Endothelial cell of umbilical vein (primary cell): ENCODE data around the gene NPLOC4. TPM values are rescaled to one million over a fixed set of nuclear protein-coding genes. Genes with fewer than 3 reads are reported as not detected.

Experiments used
- BruUV-seq: library from RNA; stranded (reverse); fragments of 400-500 nt; replicated peaks from 2 replicates; lab custom pipeline; 2021; lab: Mats Ljungman, UMichigan
- CTCF ChIA-PET: fragments of 300-600, 350-600 bp; sonication (Branson Sonifier 250); formaldehyde crosslinking; loops from one replicate; lab custom pipeline; 2021; ENCODE audit warnings: antibody characterized with exemption, inconsistent platforms; lab: Charles Lee
- POLR2A ChIA-PET: fragments of 300-600, 350-600 bp; sonication (Branson Sonifier 250); formaldehyde crosslinking; loops from one replicate; lab custom pipeline; 2021; ENCODE audit warnings: antibody characterized with exemption, inconsistent platforms; lab: Charles Lee
- DNase-seq: peaks from one replicate; pipeline ENCODE4 v3.0.0-alpha.2; 2011; ENCODE audit warnings: low read depth, low spot score
- FAIRE-seq: peaks from 2 replicates; lab custom pipeline; 2011; peaks lifted over from hg19 to GRCh38; lab: Jason Lieb, UNC
- H2AFZ ChIP-seq: 2 replicates; pipeline ENCODE4 v1.6.0; 2012; ENCODE audit warnings: low read depth, low read length, control low read depth, inconsistent platforms
- H3K27ac ChIP-seq: 2 replicates; pipeline ENCODE4 v1.5.1; 2011; ENCODE audit warnings: low read depth, mild to moderate bottlenecking, control low read depth, low read length, moderate library complexity; ENCODE audit not compliant: insufficient read depth
- H3K27me3 ChIP-seq, 2 experiments: 2 replicates each; pipeline versions ENCODE4 v1.6.0 to v1.6.1; 2011; ENCODE audit warnings: low read length in 2 of 2, mixed read lengths in 1 of 2; ENCODE audit not compliant: control insufficient read depth in 2 of 2, insufficient read depth in 2 of 2
- H3K36me3 ChIP-seq, 2 experiments: 2 replicates in 1 of 2; 3 replicates in 1 of 2; pipeline ENCODE4 v1.5.1; 2011; ENCODE audit warnings: low read length in 2 of 2, mild to moderate bottlenecking in 1 of 2, moderate library complexity in 1 of 2; ENCODE audit not compliant: control insufficient read depth in 2 of 2, insufficient read depth in 2 of 2; ENCODE audit errors: extremely low read depth in 1 of 2
- H3K4me1 ChIP-seq: 3 replicates; pipeline ENCODE4 v1.5.1; 2011; ENCODE audit warnings: mild to moderate bottlenecking, low read length; ENCODE audit not compliant: control insufficient read depth, insufficient read depth; ENCODE audit errors: extremely low read depth
- H3K4me2 ChIP-seq: 2 replicates; pipeline ENCODE4 v1.6.1; 2011; ENCODE audit warnings: low read length, control low read depth, mixed read lengths; ENCODE audit not compliant: insufficient read depth
- H3K4me3 ChIP-seq, 3 experiments: fragments of 200-600 bp in 1 of 3; sonication (generic), shearing (Covaris generic) in 1 of 3; replicated peaks in 1 of 3; 2 replicates each; pipeline ENCODE4 v1.5.1; 2011 to 2016; ENCODE audit warnings: control low read depth in 3 of 3, low read length in 3 of 3, mild to moderate bottlenecking in 2 of 3, inconsistent platforms in 1 of 3, low read depth in 1 of 3, moderate library complexity in 1 of 3; ENCODE audit not compliant: insufficient read depth in 1 of 3
- H3K79me2 ChIP-seq: 2 replicates; pipeline ENCODE4 v1.6.0; 2012; ENCODE audit warnings: low read length, inconsistent platforms; ENCODE audit not compliant: control insufficient read depth, insufficient read depth
- H3K9ac ChIP-seq: replicated peaks from 2 replicates; pipeline ENCODE3; 2011; ENCODE audit warnings: low read length, control low read depth; ENCODE audit not compliant: insufficient read depth; ENCODE audit errors: extremely low read depth
- H3K9me1 ChIP-seq: replicated peaks from 3 replicates; pipeline ENCODE4 v1.6.0; 2011; ENCODE audit warnings: mild to moderate bottlenecking, low read length; ENCODE audit not compliant: control insufficient read depth, insufficient read depth; ENCODE audit errors: extremely low read depth
- H3K9me3 ChIP-seq: replicated peaks from 2 replicates; pipeline ENCODE4 v1.5.1; 2012; ENCODE audit warnings: low read length, inconsistent platforms; ENCODE audit not compliant: control insufficient read depth, insufficient read depth
- H4K20me1 ChIP-seq: replicated peaks from 2 replicates; pipeline ENCODE3; 2011; ENCODE audit warnings: mild to moderate bottlenecking, low read length; ENCODE audit not compliant: control insufficient read depth, insufficient read depth; ENCODE audit errors: extremely low read depth
- EZH2 ChIP-seq: IDR thresholded peaks from 2 replicates; pipeline ENCODE4 v1.6.1; 2012; ENCODE audit warnings: borderline replicate concordance, low read depth, mild to moderate bottlenecking, moderate library complexity, low read length, inconsistent platforms; ENCODE audit not compliant: severe bottlenecking
- FOS ChIP-seq: IDR thresholded peaks from 2 replicates; pipeline ENCODE4 v1.6.1; 2011; ENCODE audit warnings: mild to moderate bottlenecking, low read length, moderate library complexity, borderline replicate concordance; ENCODE audit not compliant: insufficient read depth
- GATA2 ChIP-seq: IDR thresholded peaks from 2 replicates; pipeline ENCODE4 v1.7.0; 2011; ENCODE audit warnings: low read depth, mild to moderate bottlenecking, moderate library complexity, mixed read lengths, low read length; ENCODE audit not compliant: insufficient read length, insufficient read depth
- JUN ChIP-seq: IDR thresholded peaks from 2 replicates; pipeline ENCODE4 v1.6.1; 2011; ENCODE audit warnings: borderline replicate concordance, low read depth; ENCODE audit not compliant: insufficient read length, insufficient read depth
- MYC ChIP-seq: IDR thresholded peaks from one replicate; pipeline ENCODE4 v1.6.1; 2011; ENCODE audit warnings: mild to moderate bottlenecking, low read depth, low read length
- POLR2A ChIP-seq: IDR thresholded peaks from 2 replicates; pipeline ENCODE4 v1.6.1; 2012; ENCODE audit warnings: low read depth, mild to moderate bottlenecking, control low read depth, low read length
- POLR2AphosphoS5 ChIP-seq: IDR thresholded peaks from 2 replicates; pipeline ENCODE4 v1.6.1; 2012; ENCODE audit warnings: low read depth, mild to moderate bottlenecking, control low read depth, low read length, moderate library complexity; ENCODE audit not compliant: insufficient read depth
- dilution Hi-C: fragments of 300-500 bp; cut with MboI; formaldehyde crosslinking; loops from one replicate; pipeline ENCODE4 v1.15.0; 2019; ENCODE audit warnings: low sequenced_read_pairs; ENCODE audit not compliant: extremely low pct_ligation_motif_present
- intact Hi-C: fragments of 100-400 bp; cut with micrococcal nuclease; formaldehyde crosslinking; loops from one replicate; pipeline ENCODE4 v1.10.0; 2022
- polyA plus RNA-seq, 4 experiments: library from polyadenylated mRNA; depleted of rRNA in 3 of 4; stranded (reverse) in 3 of 4; unstranded in 1 of 4; fragments of >200 nt; gene quantifications; 2 replicates each; pipeline versions ENCODE4 v1.2.1 to v1.2.3, GENCODE V29; 2011 to 2012; ENCODE audit warnings: missing spikeins in 1 of 4
- total RNA-seq: library from RNA; stranded (reverse); gene quantifications from 2 replicates; pipeline ENCODE4 v1.2.3, GENCODE V29; 2021
- TF ChIP-seq, protein P1 (sequence below): IDR thresholded peaks from 2 replicates; pipeline ENCODE4 v1.6.1; 2011; ENCODE audit not compliant: insufficient read depth, insufficient read length
- TF ChIP-seq, protein P2 (sequence below), 2 donors: IDR thresholded peaks; 1 replicate in 1 of 2; 2 replicates in 1 of 2; pipeline ENCODE4 v1.5.1; 2011; ENCODE audit warnings: low read length in 2 of 2, mild to moderate bottlenecking in 2 of 2, moderate library complexity in 2 of 2, control low read depth in 1 of 2, inconsistent platforms in 1 of 2, low read depth in 1 of 2; ENCODE audit not compliant: insufficient read depth in 1 of 2; ENCODE audit errors: extremely low read depth in 1 of 2

The NPLOC4 gene
- total and polyA plus RNA-seq, 2 donors (not counting 3 experiments of a cell fraction or from before 2014, with no cell fraction given) = 150 to 175 TPM

DNA sequence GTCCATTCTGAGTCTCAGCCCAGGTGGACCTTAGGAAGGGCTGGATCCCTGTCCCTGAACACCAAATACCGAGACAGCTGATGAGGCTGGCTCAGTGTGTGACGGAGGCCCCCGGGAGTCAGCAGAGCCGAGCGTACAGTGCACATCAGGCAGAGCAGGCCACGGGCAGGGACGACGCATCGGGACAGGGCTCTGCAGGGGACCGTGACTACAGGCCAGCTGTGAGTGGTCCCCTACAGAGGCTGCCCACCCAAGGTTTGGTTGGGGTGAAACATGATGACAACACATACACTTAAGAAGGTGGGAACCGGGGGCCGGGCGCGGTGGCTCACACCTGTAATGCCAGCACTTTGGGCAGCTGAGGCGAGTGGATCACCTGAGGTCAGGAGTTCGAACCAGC is 36.0 kb upstream of the NPLOC4 start:
- H3K9ac ChIP-seq = no peak overlapping the region
- FAIRE-seq (no peak), DNase-seq (no peak)
- no peak overlapping the region for H3K4me2 ChIP-seq
- H3K9me3 ChIP-seq = no peaks in the 10 kb centered on the region
- ChIA-PET POLR2A (no interaction called here), CTCF (no interaction called here)
- TF ChIP-seq GATA2 (no peak), JUN (no peak), EZH2 (no peak), FOS (no peak), POLR2A (no peak), MYC (no peak), POLR2AphosphoS5 (no peak)
- TF ChIP-seq, protein P1, sequence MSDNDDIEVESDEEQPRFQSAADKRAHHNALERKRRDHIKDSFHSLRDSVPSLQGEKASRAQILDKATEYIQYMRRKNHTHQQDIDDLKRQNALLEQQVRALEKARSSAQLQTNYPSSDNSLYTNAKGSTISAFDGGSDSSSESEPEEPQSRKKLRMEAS = no peak
- TF ChIP-seq, protein P2, sequence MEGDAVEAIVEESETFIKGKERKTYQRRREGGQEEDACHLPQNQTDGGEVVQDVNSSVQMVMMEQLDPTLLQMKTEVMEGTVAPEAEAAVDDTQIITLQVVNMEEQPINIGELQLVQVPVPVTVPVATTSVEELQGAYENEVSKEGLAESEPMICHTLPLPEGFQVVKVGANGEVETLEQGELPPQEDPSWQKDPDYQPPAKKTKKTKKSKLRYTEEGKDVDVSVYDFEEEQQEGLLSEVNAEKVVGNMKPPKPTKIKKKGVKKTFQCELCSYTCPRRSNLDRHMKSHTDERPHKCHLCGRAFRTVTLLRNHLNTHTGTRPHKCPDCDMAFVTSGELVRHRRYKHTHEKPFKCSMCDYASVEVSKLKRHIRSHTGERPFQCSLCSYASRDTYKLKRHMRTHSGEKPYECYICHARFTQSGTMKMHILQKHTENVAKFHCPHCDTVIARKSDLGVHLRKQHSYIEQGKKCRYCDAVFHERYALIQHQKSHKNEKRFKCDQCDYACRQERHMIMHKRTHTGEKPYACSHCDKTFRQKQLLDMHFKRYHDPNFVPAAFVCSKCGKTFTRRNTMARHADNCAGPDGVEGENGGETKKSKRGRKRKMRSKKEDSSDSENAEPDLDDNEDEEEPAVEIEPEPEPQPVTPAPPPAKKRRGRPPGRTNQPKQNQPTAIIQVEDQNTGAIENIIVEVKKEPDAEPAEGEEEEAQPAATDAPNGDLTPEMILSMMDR (IDR thresholded peaks at IDR 0.05; ENCODE audit: extremely low read depth in 1 of 2, insufficient read depth in 1 of 2, low read depth in 1 of 2, low read length in 2 of 2) = no peak
- no peaks in the 10 kb centered on the region for H3K27me3 ChIP-seq
- dilution Hi-C loops (no loop called here), intact Hi-C loops (no loop called here)
- peaks cover 7% of the 10 kb centered on the region for H3K79me2 ChIP-seq
- no peak overlapping the region for H3K4me3 ChIP-seq
- H3K27ac ChIP-seq = no peak overlapping the region
- H2AFZ ChIP-seq = no peak overlapping the region
- H3K9me1 ChIP-seq = no peaks in the 10 kb centered on the region
- peaks cover 5% of the 10 kb centered on the region for H3K4me1 ChIP-seq
- H3K36me3 ChIP-seq = peaks cover 4 to 37% of the 10 kb centered on the region in 2 experiments
- no TSS peak for BruUV-seq
- H4K20me1 ChIP-seq = no peaks in the 10 kb centered on the region
